Gastrocnemius medialis (tissue), 4 donors: ENCODE results near the gene ASIC4. TPM values are rescaled to one million over a fixed set of nuclear protein-coding genes. Genes with fewer than 3 reads are reported as not detected.

Experiments used
- ATAC-seq, 2 donors: fragments of 150-250 bp; one replicate each; pipeline ENCODE4 v1.9.1; 2016
- DNase-seq, 2 donors: peaks; one replicate each; pipeline ENCODE4 v3.0.0-alpha.2; 2019
- H3K27ac ChIP-seq, 4 donors: fragments of 200-600 bp; sonication (generic); 1 replicate in 1 of 4; 2 replicates in 3 of 4; pipeline ENCODE4 v1.5.1; 2016 to 2018; ENCODE audit warnings: mild to moderate bottlenecking in 2 of 4, moderate library complexity in 1 of 4
- H3K27me3 ChIP-seq, 3 donors: fragments of 200-600 bp; sonication (generic) in 2 of 3; 1 replicate in 1 of 3; 2 replicates in 2 of 3; pipeline versions ENCODE4 v1.5.1 to v1.6.0; 2016 to 2019; ENCODE audit warnings: mild to moderate bottlenecking in 1 of 3, moderate library complexity in 1 of 3
- H3K36me3 ChIP-seq, 2 donors: fragments of 200-600 bp; sonication (generic) in 1 of 2; one replicate each; pipeline ENCODE4 v1.5.1; 2017 to 2018
- H3K4me1 ChIP-seq, 2 donors: fragments of 200-600 bp; sonication (generic) in 1 of 2; one replicate each; pipeline ENCODE4 v1.5.1; 2016 to 2017; ENCODE audit warnings: mild to moderate bottlenecking in 2 of 2
- H3K4me3 ChIP-seq, 4 donors: fragments of 200-600 bp; sonication (generic) in 3 of 4; 1 replicate in 1 of 4; 2 replicates in 3 of 4; pipeline ENCODE4 v1.5.1; 2016 to 2019; ENCODE audit warnings: mild to moderate bottlenecking in 2 of 4
- H3K9me3 ChIP-seq, 3 donors: fragments of 200-600 bp; sonication (generic) in 2 of 3; 1 replicate in 1 of 3; 2 replicates in 2 of 3; pipeline ENCODE4 v1.5.1; 2016 to 2019
- CTCF ChIP-seq, 5 experiments: fragments of 450-650 bp in 3 of 5; fragments of 200-600 bp in 2 of 5; sonication (generic) in 2 of 5; IDR thresholded peaks in 4 of 5; conservative IDR thresholded peaks in 1 of 5; 1 replicate in 4 of 5; 2 replicates in 1 of 5; pipeline ENCODE4 v1.5.1; 2016 to 2019; ENCODE audit warnings: antibody characterized with exemption in 5 of 5, mild to moderate bottlenecking in 3 of 5, moderate library complexity in 3 of 5
- POLR2A ChIP-seq, 2 donors: fragments of 450-650 bp; IDR thresholded peaks; one replicate each; pipeline ENCODE4 v1.6.1; 2017; ENCODE audit warnings: antibody characterized with exemption in 2 of 2, mild to moderate bottlenecking in 2 of 2, moderate library complexity in 2 of 2
- in situ Hi-C, 4 donors: fragments of 200-750 bp; cut with MboI; loops; one replicate each; pipeline versions ENCODE4 v1.15.0 to v1.8.0; 2017; ENCODE audit warnings: low sequenced_read_pairs in 4 of 4
- intact Hi-C: fragments of 100-400 bp; cut with DNase I; formaldehyde crosslinking; loops from one replicate; pipeline ENCODE4 v1.15.1; 2023; ENCODE audit warnings: low total_unique reads
- total RNA-seq, 4 donors: library from RNA; depleted of rRNA; stranded (reverse); fragments of >200 nt; gene quantifications; one replicate each; pipeline versions ENCODE4 v1.1.0 to v1.2.3, GENCODE V29; 2016

The ASIC4 gene
- total RNA-seq, 4 donors from 2014 or later: 0.11 TPM; not detected in 3

- H3K27me3 ChIP-seq: no peaks in the 10 kb centered on the region
- in situ Hi-C loops (loop anchor here in 1 of 4 donors (25.0 kb wide), 1 partner anchor 260 kb away; the partner anchor contains the start of gene DNAJB2), intact Hi-C loops (no loop called here)
- H3K4me3 ChIP-seq: no peak overlapping the region
- peaks cover 17 to 20% of the 10 kb centered on the region in 2 donors for H3K4me1 ChIP-seq
- ATAC-seq (no peak), DNase-seq (no peak)
- no peaks in the 10 kb centered on the region for H3K36me3 ChIP-seq
- TF ChIP-seq POLR2A (IDR thresholded peaks at IDR 0.05) (no peak), CTCF (IDR thresholded peaks at IDR 0.05 in 4 of 5, conservative IDR thresholded peaks at IDR 0.05 in 1 of 5) (no peak)
- H3K9me3 ChIP-seq: no peaks in the 10 kb centered on the region
- H3K27ac ChIP-seq: no peak overlapping the region
These were observed 33.3 kb downstream of the ASIC4 start for GRCh38 chr2:219547621-219548020.

GRCh38 chr2:219548990-219549389, 34.7 kb downstream of the ASIC4 start:
- Histone ChIP-seq H3K9me3 (no peaks in the 10 kb centered on the region), H3K4me1 (peaks cover 16 to 19% of the 10 kb centered on the region in 2 donors), H3K4me3 (no peak overlapping the region), H3K27me3 (no peaks in the 10 kb centered on the region), H3K36me3 (no peaks in the 10 kb centered on the region), H3K27ac (no peak overlapping the region)
- ATAC-seq (no peak), DNase-seq (no peak)
- in situ Hi-C loops (loop anchor here in 1 of 4 donors (25.0 kb wide), 1 partner anchor 262 kb away; the partner anchor contains the start of gene DNAJB2), intact Hi-C loops (no loop called here)
- no peak for TF ChIP-seq POLR2A (IDR thresholded peaks at IDR 0.05)

- no peak for ATAC-seq
- no peak for TF ChIP-seq CTCF (IDR thresholded peaks at IDR 0.05 in 4 of 5, conservative IDR thresholded peaks at IDR 0.05 in 1 of 5)
- TF ChIP-seq POLR2A (IDR thresholded peaks at IDR 0.05): no peak
- intact Hi-C loops: no loop called here
- in situ Hi-C loops: loop anchor here in 1 of 4 donors (25.0 kb wide), 1 partner anchor 262 kb away; the partner anchor contains the start of gene DNAJB2
- no peak for DNase-seq
- H3K36me3 ChIP-seq: no peaks in the 10 kb centered on the region
- no peak overlapping the region for H3K27ac ChIP-seq
- no peaks in the 10 kb centered on the region for H3K9me3 ChIP-seq
- peaks cover 10 to 17% of the 10 kb centered on the region in 2 donors for H3K4me1 ChIP-seq
- no peak overlapping the region for H3K4me3 ChIP-seq
- no peaks in the 10 kb centered on the region for H3K27me3 ChIP-seq
These were observed 35.3 kb downstream of the ASIC4 start for GRCh38 chr2:219549619-219550018.

GRCh38 chr2:219551441-219552381, 37.4 kb downstream of the ASIC4 start:
- TF ChIP-seq POLR2A (IDR thresholded peaks at IDR 0.05): no peak
- TF ChIP-seq CTCF (IDR thresholded peaks at IDR 0.05 in 4 of 5, conservative IDR thresholded peaks at IDR 0.05 in 1 of 5): no peak
- DNase-seq (no peak), ATAC-seq (no peak)
- H3K9me3 ChIP-seq: no peaks in the 10 kb centered on the region
- H3K4me1 ChIP-seq: peaks cover 8 to 17% of the 10 kb centered on the region in 2 donors
- H3K36me3 ChIP-seq: no peaks in the 10 kb centered on the region
- peak overlapping the region in 1 of 4 donors; percentile 45 for H3K27ac ChIP-seq
- in situ Hi-C loops (no loop called here), intact Hi-C loops (no loop called here)
- H3K4me3 ChIP-seq: peak overlapping the region; percentile 57 to 67 (median 64)
- H3K27me3 ChIP-seq: no peaks in the 10 kb centered on the region
